T-helper 2 cell treated with Interferon-gamma antibody and Interleukin-4, amounts not matched to agents 5 μg/mL and 100 μg/mL, for 36 hours (primary cell): ENCODE data around the gene TCF4.

Source experiments
- DNase-seq: peaks from one replicate; pipeline ENCODE4 v3.0.0; 2021; ENCODE audit warnings: low spot score
- H3K27ac Mint-ChIP-seq: one replicate; pipeline ENCODE4 v1.8.0; 2021; ENCODE audit warnings: mild to moderate bottlenecking, mixed read lengths
- H3K27me3 Mint-ChIP-seq: one replicate; pipeline ENCODE4 v1.8.0; 2021; ENCODE audit warnings: low read depth, mixed read lengths
- H3K36me3 Mint-ChIP-seq: one replicate; pipeline ENCODE4 v1.8.0; 2021; ENCODE audit warnings: low read depth, mixed read lengths
- H3K4me1 Mint-ChIP-seq: one replicate; pipeline ENCODE4 v1.8.0; 2021; ENCODE audit warnings: low read depth, mixed read lengths
- H3K4me3 Mint-ChIP-seq: one replicate; pipeline ENCODE4 v1.8.0; 2022; ENCODE audit warnings: mild to moderate bottlenecking, moderate library complexity, mixed read lengths
- H3K9me3 Mint-ChIP-seq: one replicate; pipeline ENCODE4 v1.8.0; 2021; ENCODE audit warnings: mixed read lengths

TCF4 gene

DNA sequence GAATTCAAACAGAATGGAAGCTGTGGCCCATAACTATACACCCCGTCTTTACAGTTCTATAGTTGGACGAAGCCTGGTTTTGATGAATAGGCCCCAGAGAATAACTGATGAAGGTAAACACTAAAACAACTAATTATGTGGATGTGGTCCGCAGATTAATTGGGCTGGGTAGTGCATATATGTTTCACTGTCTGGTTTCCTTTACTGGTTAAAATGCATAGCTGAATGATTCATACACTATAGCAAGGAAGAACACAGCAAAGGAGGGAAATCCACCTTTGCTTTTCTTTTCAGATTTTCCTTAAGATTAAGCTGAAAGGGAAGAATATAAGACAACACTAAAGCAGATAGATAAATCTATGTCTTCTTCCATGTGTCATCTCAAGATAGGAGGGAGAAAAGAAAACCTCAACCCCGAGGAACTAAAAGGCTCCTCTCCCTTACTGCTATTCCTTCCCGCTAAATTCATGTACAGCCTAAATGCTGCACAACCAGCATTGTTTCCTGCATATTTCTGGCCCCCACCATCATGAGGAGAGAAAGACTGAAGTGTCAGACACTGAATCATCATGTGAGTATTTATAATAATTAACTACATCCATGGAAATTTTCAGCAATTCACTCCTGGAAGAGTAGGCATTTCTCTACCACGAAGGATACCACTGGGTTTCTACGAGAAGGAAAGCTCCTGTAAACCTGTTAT, 331.6 kb downstream of the TCF4 start:
- Mint-ChIP-seq H3K27me3 (no peaks in the 10 kb centered on the region), H3K4me3 (no peak overlapping the region), H3K27ac (no peak overlapping the region), H3K36me3 (peaks cover 2% of the 10 kb centered on the region), H3K4me1 (peaks cover 3% of the 10 kb centered on the region), H3K9me3 (no peaks in the 10 kb centered on the region)
- no peak for DNase-seq

GRCh38 chr18:55253814-55254213, 334.2 kb downstream of the TCF4 start:
- H3K4me1 Mint-ChIP-seq: peaks cover 22% of the 10 kb centered on the region
- H3K27ac Mint-ChIP-seq: no peak overlapping the region
- H3K4me3 Mint-ChIP-seq: no peak overlapping the region
- no peaks in the 10 kb centered on the region for H3K27me3 Mint-ChIP-seq
- no peaks in the 10 kb centered on the region for H3K9me3 Mint-ChIP-seq
- H3K36me3 Mint-ChIP-seq: peaks cover 2% of the 10 kb centered on the region
- no peak for DNase-seq

DNA sequence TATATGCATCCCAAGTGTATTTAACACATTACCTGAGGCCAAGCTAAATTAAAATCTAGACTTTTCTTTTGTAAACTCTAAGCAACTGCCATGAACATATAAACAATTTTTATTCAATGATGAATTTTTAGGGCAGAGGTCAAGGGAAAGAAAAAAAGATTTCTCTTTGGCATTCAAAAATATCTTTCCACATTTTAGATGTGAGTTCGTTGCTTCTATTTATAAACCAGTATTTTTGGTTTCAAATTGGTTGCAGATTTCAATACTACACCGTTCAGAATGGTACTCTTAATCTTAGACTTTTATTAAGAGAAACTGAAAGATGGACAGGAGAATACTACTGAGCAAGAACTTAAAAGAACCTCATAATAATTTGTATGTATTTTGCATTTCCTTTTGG, 335.1 kb downstream of the TCF4 start:
- H3K27ac Mint-ChIP-seq: no peak overlapping the region
- no peak overlapping the region for H3K4me3 Mint-ChIP-seq
- peaks cover 2% of the 10 kb centered on the region for H3K36me3 Mint-ChIP-seq
- no peaks in the 10 kb centered on the region for H3K9me3 Mint-ChIP-seq
- H3K4me1 Mint-ChIP-seq: peaks cover 29% of the 10 kb centered on the region
- H3K27me3 Mint-ChIP-seq: no peaks in the 10 kb centered on the region
- no peak for DNase-seq

DNA sequence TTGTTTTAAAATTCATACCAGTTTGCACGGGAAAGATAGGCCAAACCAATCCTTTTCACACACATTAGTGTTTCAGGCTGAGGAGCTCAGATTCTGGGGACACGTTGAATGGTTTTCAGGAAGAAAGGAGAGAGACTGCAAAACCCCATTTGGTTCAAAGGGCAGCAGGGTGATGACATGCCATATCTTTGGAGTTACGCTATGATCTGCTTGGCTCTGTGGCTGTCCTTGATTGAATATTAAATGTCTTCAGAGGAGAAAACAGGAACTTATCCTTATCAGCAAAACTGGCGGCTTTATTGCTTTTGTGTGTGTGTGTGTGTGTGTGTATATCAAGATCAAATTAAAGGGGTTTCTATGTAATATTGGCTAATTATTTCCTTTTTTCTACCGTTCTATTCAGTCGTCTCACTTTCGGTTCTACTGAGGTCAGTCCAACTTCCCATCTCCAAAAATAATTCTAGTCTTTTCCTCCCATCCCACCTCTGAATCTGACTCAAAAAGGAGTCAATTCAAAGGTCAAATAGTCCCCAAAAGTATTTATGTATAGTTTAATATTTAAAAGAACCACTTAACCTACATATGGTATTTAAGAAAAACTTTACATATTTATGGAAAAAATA, 335.8 kb downstream of the TCF4 start:
- Mint-ChIP-seq H3K27ac (no peak overlapping the region), H3K27me3 (no peaks in the 10 kb centered on the region), H3K36me3 (peaks cover 2% of the 10 kb centered on the region), H3K4me3 (no peak overlapping the region), H3K4me1 (peaks cover 37% of the 10 kb centered on the region), H3K9me3 (no peaks in the 10 kb centered on the region)
- DNase-seq: no peak

GRCh38 chr18:55251254-55251971, 336.6 kb downstream of the TCF4 start:
- H3K27ac Mint-ChIP-seq: no peak overlapping the region
- no peak overlapping the region for H3K4me3 Mint-ChIP-seq
- H3K27me3 Mint-ChIP-seq: no peaks in the 10 kb centered on the region
- peaks cover 2% of the 10 kb centered on the region for H3K36me3 Mint-ChIP-seq
- DNase-seq: no peak
- H3K4me1 Mint-ChIP-seq: peaks cover 38% of the 10 kb centered on the region
- no peaks in the 10 kb centered on the region for H3K9me3 Mint-ChIP-seq

DNA sequence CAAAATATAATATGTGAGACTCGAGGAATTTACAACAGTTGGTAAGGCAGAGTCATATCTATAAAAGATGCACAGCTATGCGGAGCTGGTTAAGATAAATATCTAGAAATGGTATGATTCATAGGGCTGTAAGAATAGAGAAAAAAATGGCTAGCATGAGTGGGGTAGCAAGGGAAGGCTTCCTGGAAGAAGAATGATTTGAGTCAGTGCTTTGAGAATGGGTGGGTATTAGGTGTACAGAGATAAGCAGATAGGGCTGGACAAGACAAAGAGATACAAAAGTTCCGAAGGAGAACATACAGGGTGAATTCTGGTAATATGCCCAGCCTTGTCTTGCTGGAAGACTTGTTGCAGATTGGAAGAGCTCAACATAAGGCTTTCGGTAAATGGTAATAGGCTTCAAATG, 337.2 kb downstream of the TCF4 start:
- Mint-ChIP-seq H3K9me3 (no peaks in the 10 kb centered on the region), H3K27ac (peak overlapping the region; percentile 61), H3K36me3 (peaks cover 2% of the 10 kb centered on the region), H3K4me1 (peaks cover 42% of the 10 kb centered on the region), H3K27me3 (no peaks in the 10 kb centered on the region), H3K4me3 (peak overlapping the region; percentile 47)
- peak; percentile 43 for DNase-seq

GRCh38 chr18:55249550-55249949, 338.4 kb downstream of the TCF4 start:
- no peaks in the 10 kb centered on the region for H3K9me3 Mint-ChIP-seq
- H3K4me1 Mint-ChIP-seq: peaks cover 42% of the 10 kb centered on the region
- peaks cover 2% of the 10 kb centered on the region for H3K36me3 Mint-ChIP-seq
- DNase-seq: no peak
- H3K4me3 Mint-ChIP-seq: peak overlapping the region; percentile 54
- peak overlapping the region; percentile 61 for H3K27ac Mint-ChIP-seq
- H3K27me3 Mint-ChIP-seq: no peaks in the 10 kb centered on the region

- Mint-ChIP-seq H3K36me3 (no peaks in the 10 kb centered on the region), H3K4me3 (no peak overlapping the region), H3K9me3 (no peaks in the 10 kb centered on the region), H3K27ac (no peak overlapping the region), H3K4me1 (peaks cover 42% of the 10 kb centered on the region), H3K27me3 (peaks cover under 1% of the 10 kb centered on the region)
- no peak for DNase-seq
These were observed 339.5 kb downstream of the TCF4 start for GRCh38 chr18:55248495-55248894.

DNA sequence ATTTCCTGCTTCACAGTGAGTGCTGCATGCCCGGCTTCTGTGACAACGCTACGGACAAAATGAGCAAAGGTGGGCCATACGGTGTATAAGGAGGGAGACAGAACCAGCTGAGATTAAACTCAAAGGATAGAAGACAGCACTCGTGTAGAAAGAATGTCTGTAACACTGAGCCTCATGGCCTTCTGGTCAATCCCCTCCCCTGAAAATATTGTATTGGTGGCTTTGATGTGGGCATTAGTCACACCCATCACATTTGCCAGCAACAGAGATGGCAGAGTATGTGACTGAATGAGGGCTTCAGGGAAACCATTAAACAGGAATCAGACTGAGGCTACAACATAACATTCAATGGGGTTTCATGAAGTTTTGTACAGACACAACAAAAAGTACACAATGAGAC, 341.0 kb downstream of the TCF4 start:
- no peak overlapping the region for H3K4me3 Mint-ChIP-seq
- H3K27ac Mint-ChIP-seq: no peak overlapping the region
- H3K27me3 Mint-ChIP-seq: peaks cover 3% of the 10 kb centered on the region
- H3K36me3 Mint-ChIP-seq: no peaks in the 10 kb centered on the region
- H3K9me3 Mint-ChIP-seq: no peaks in the 10 kb centered on the region
- DNase-seq: no peak
- H3K4me1 Mint-ChIP-seq: peaks cover 40% of the 10 kb centered on the region

DNA sequence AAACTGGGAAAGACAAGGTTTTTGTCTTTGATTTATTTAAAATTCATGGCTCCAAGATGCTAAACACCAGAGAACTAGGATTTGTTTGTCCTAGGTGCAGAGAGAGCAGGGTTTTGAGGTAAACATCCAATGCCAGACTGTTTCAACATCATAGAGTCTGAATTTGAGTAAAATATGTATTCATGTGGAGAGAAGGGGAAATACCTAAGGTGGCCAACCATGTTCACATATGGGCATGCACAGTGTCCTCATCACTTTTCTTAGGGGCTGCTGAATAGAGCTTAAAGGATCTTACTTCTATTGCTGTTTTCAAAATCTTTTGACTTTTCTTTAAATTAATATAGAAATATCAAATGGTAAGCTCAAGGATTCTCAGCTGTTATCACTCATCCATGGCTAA, 341.7 kb downstream of the TCF4 start:
- H3K27ac Mint-ChIP-seq: no peak overlapping the region
- DNase-seq: no peak
- H3K4me1 Mint-ChIP-seq: peaks cover 37% of the 10 kb centered on the region
- no peaks in the 10 kb centered on the region for H3K36me3 Mint-ChIP-seq
- no peaks in the 10 kb centered on the region for H3K9me3 Mint-ChIP-seq
- no peak overlapping the region for H3K4me3 Mint-ChIP-seq
- H3K27me3 Mint-ChIP-seq: peaks cover 3% of the 10 kb centered on the region

DNA sequence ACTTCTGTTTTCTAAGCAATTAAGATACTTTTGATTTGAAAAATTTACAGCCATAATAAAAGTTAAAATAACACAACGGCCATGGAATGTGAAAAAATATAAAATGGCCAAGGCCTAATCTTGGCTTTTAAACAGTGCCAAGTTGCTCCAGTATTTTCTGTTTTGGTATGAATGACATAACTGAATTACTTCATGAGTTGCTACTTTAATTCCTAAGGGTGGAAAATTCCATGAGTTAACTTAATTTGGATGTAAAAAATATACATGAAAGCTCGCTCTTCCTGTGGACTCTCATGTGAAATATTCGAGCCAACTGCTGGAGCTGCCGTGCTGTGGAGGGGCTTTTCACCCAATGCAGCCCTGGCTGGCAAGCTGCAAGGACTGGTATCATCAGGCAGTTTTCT, 342.8 kb downstream of the TCF4 start:
- DNase-seq: no peak
- peaks cover 3% of the 10 kb centered on the region for H3K27me3 Mint-ChIP-seq
- peaks cover 34% of the 10 kb centered on the region for H3K4me1 Mint-ChIP-seq
- H3K4me3 Mint-ChIP-seq: no peak overlapping the region
- no peak overlapping the region for H3K27ac Mint-ChIP-seq
- no peaks in the 10 kb centered on the region for H3K9me3 Mint-ChIP-seq
- no peaks in the 10 kb centered on the region for H3K36me3 Mint-ChIP-seq

DNA sequence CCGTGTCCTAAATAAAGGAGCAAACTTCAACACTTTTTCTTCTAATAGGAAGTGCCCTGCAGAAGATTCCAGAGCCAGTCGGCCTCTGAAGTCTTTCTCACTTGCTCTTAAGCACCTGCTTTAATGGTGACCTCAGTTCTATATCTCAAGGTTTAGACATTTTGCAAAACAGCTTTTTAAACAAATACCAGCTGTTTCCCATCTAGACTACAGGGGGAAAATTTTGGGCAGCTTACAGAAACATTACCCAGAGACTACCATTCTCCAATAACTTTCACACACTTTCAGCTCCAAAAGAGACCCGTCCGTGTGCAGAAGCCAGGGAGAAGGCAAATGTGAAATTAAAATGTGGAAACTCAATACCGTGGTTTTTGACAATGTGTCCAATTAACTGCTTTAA, 343.4 kb downstream of the TCF4 start:
- Mint-ChIP-seq H3K36me3 (no peaks in the 10 kb centered on the region), H3K4me3 (no peak overlapping the region), H3K27me3 (peaks cover 3% of the 10 kb centered on the region), H3K4me1 (peaks cover 29% of the 10 kb centered on the region), H3K9me3 (no peaks in the 10 kb centered on the region), H3K27ac (no peak overlapping the region)
- DNase-seq: no peak

DNA sequence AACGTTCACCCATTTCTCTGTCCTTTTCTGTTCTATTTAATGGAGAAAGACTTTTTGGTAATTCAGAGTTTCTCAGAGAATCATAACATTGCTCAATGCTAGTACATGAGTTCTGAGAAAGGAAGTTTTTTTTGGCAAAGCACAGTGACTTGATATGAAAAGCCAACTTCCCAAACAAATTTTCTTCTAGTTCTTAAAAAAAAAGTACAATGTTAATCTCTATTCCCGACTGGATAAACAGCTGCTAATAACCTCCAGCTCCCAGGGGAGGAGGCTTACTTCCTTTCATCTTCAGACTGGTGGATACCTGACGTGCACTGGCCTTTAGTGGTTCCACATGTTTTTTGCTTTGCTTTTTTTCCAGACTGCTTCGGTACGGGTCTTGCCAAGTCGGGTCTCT, 344.1 kb downstream of the TCF4 start:
- Mint-ChIP-seq H3K27me3 (peaks cover 3% of the 10 kb centered on the region), H3K9me3 (no peaks in the 10 kb centered on the region), H3K4me3 (no peak overlapping the region), H3K27ac (no peak overlapping the region), H3K36me3 (no peaks in the 10 kb centered on the region), H3K4me1 (peaks cover 24% of the 10 kb centered on the region)
- DNase-seq: no peak

DNA sequence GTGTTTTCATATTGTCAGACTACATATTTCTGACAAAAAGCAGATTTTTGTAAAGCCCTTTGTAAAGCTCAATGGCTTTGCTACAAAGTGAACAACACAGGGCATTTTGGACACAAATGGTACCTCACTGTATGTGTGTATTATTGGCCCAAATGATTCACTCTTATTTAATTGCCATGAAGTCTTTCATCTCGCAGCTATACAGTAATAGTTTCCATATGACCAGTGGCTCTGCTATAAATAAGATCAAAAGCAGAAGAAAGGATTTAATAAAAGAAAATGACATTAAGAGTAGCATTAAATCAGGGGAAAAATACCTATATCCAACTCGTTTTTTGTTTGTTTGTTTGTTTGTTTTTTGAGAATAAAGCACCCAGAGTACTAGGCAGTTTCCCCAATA, 344.7 kb downstream of the TCF4 start:
- Mint-ChIP-seq H3K27ac (no peak overlapping the region), H3K4me1 (peaks cover 20% of the 10 kb centered on the region), H3K9me3 (no peaks in the 10 kb centered on the region), H3K4me3 (no peak overlapping the region), H3K36me3 (no peaks in the 10 kb centered on the region), H3K27me3 (peaks cover 3% of the 10 kb centered on the region)
- no peak for DNase-seq
